HL-60 (cell line): ENCODE measurements around the gene SDHD.
"Not testable (repeated sequence)": the region's sequence is repeated elsewhere in the genome, so short reads cannot be mapped to it uniquely, and the experiment has no call there.

Source experiments
- DNase-seq, 2 experiments: peaks; one replicate each; pipeline ENCODE4 v3.0.0-alpha.2; 2010 to 2020; ENCODE audit warnings: low read depth in 1 of 2, low spot score in 1 of 2
- H3K27ac ChIP-seq: fragments of 250-450 bp; sonication (Bioruptor Pico); replicated peaks from 2 replicates; pipeline ENCODE4 v1.5.1; 2020; ENCODE audit warnings: mild to moderate bottlenecking, moderate library complexity
- H3K27me3 ChIP-seq: fragments of 250-450 bp; sonication (Bioruptor Pico); 2 replicates; pipeline ENCODE4 v1.5.1; 2021; ENCODE audit warnings: mild to moderate bottlenecking, moderate library complexity; ENCODE audit not compliant: insufficient read depth, poor library complexity, severe bottlenecking
- H3K4me3 ChIP-seq: replicated peaks from 2 replicates; pipeline ENCODE4 v1.5.1; 2011; ENCODE audit warnings: mild to moderate bottlenecking, control low read depth, low read length; ENCODE audit not compliant: insufficient read depth
- CTCF ChIP-seq: IDR thresholded peaks from one replicate; pipeline ENCODE4 v1.5.1; 2011; ENCODE audit warnings: low read length, control low read depth, inconsistent platforms; ENCODE audit not compliant: insufficient read depth
- GABPA ChIP-seq: IDR thresholded peaks from 2 replicates; pipeline ENCODE4 v1.6.1; 2012; ENCODE audit warnings: low read depth
- POLR2AphosphoS5 ChIP-seq: IDR thresholded peaks from 2 replicates; pipeline ENCODE4 v1.6.1; 2012; ENCODE audit warnings: low read depth
- REST ChIP-seq: IDR thresholded peaks from 2 replicates; pipeline ENCODE4 v1.6.1; 2012; ENCODE audit warnings: low read depth; ENCODE audit not compliant: insufficient replicate concordance
- SPI1 ChIP-seq: IDR thresholded peaks from 2 replicates; pipeline ENCODE4 v1.6.1; 2012; ENCODE audit warnings: low read depth, mild to moderate bottlenecking, borderline replicate concordance

SDHD gene

GRCh38 chr11:112082729-112083128, 3.9 kb upstream of the SDHD start:
- Histone ChIP-seq H3K27me3 (no peaks in the 10 kb centered on the region), H3K4me3 (no peak overlapping the region), H3K27ac (no peak overlapping the region; the same call in 1 of the 2 replicates)
- no peak for DNase-seq
- TF ChIP-seq CTCF (no peak), SPI1 (no peak), POLR2AphosphoS5 (no peak; the same call in 1 of the 2 replicates), GABPA (no peak), REST (no peak)

- Histone ChIP-seq H3K27me3 (no peaks in the 10 kb centered on the region), H3K27ac (peak overlapping the region; percentile 78), H3K4me3 (peak overlapping the region; percentile 78)
- peak in 1 of 2 experiments; percentile 32 for DNase-seq
- TF ChIP-seq POLR2AphosphoS5 (peak; percentile 72), CTCF (no peak)
Measured at GRCh38 chr11:112085822-112086421, 751 bp upstream of the SDHD start.

GRCh38 chr11:112087212-112087611, 539 bp downstream of the SDHD start:
- no peak for DNase-seq
- H3K27me3 ChIP-seq: no peaks in the 10 kb centered on the region
- peak overlapping the region; percentile 78 for H3K4me3 ChIP-seq
- peak overlapping the region; percentile 78 for H3K27ac ChIP-seq
- TF ChIP-seq CTCF: no peak
- no peak for TF ChIP-seq POLR2AphosphoS5
- no peak for TF ChIP-seq REST
- no peak for TF ChIP-seq GABPA

- not testable (repeated sequence) for H3K27me3 ChIP-seq, DNase-seq, H3K27ac ChIP-seq, H3K4me3 ChIP-seq
Measured at GRCh38 chr11:112095302-112095701, 8.6 kb downstream of the SDHD start.
